ENCODE results near the gene OOSP4B.
"Not testable (repeated sequence)": the region's sequence is repeated elsewhere in the genome, so short reads cannot be mapped to it uniquely, and the experiment has no call there.

OOSP4B gene

GRCh38 chr11:60016881-60017280, at the start of gene OOSP4B:
Gene OOSP4B, plus strand, starts transcription at chr11:60017181.
- DNase-seq, result no peak

- DNase-seq, result no peak
These were observed 49.1 kb upstream of the OOSP4B start for GRCh38 chr11:59967677-59968394.

GRCh38 chr11:59968395-59968783, 48.6 kb upstream of the OOSP4B start:
- DNase-seq, result no peak

GRCh38 chr11:59973097-59973496, 43.9 kb upstream of the OOSP4B start:
- DNase-seq, result no peak

- DNase-seq, result no peak
These were observed 35.7 kb upstream of the OOSP4B start for GRCh38 chr11:59981106-59981770.

- DNase-seq, result not testable (repeated sequence)
These were observed 34.9 kb upstream of the OOSP4B start for GRCh38 chr11:59982037-59982436.

- DNase-seq, result no peak
These were observed 33.8 kb upstream of the OOSP4B start for GRCh38 chr11:59983212-59983611.

- no peak for DNase-seq
These were observed 32.6 kb upstream of the OOSP4B start for GRCh38 chr11:59984368-59984767.

- DNase-seq, result no peak
These were observed 26.6 kb upstream of the OOSP4B start for GRCh38 chr11:59990421-59990820.

- DNase-seq, result no peak
These were observed 24.6 kb upstream of the OOSP4B start for GRCh38 chr11:59992425-59992824.

GRCh38 chr11:59997800-59998199, 19.2 kb upstream of the OOSP4B start:
- DNase-seq, result no peak

GRCh38 chr11:59999691-60000090, 17.3 kb upstream of the OOSP4B start:
- no peak for DNase-seq

- no peak for DNase-seq
These were observed 13.3 kb upstream of the OOSP4B start for GRCh38 chr11:60003729-60004128.

- DNase-seq, result no peak
These were observed 11.6 kb upstream of the OOSP4B start for GRCh38 chr11:60005360-60005759.

- no peak for DNase-seq
These were observed 1.1 kb downstream of the OOSP4B start for GRCh38 chr11:60018058-60018457.

GRCh38 chr11:60020376-60020775, 3.4 kb downstream of the OOSP4B start:
- DNase-seq, result not testable (repeated sequence)

GRCh38 chr11:60029015-60029632, 12.1 kb downstream of the OOSP4B start:
- no peak for DNase-seq

- DNase-seq, result no peak
These were observed 23.1 kb downstream of the OOSP4B start, which contains the start of gene OOSP2 for GRCh38 chr11:60040109-60040508. Gene OOSP2, plus strand, starts transcription at chr11:60040409. Its CDS starts 51 bp downstream, at chr11:60040460.

- DNase-seq, result not testable (repeated sequence)
These were observed 33.4 kb downstream of the OOSP4B start for GRCh38 chr11:60050422-60050821.

- not testable (repeated sequence) for DNase-seq
These were observed 33.9 kb downstream of the OOSP4B start for GRCh38 chr11:60050839-60051238.

GRCh38 chr11:60056349-60056969, 39.5 kb downstream of the OOSP4B start, which contains the start of gene MS4A3:
Gene MS4A3, plus strand, starts transcription at chr11:60056665. Its CDS starts 4,496 bp downstream, at chr11:60061161.
- no peak for DNase-seq

- no peak for DNase-seq
These were observed 42.1 kb downstream of the OOSP4B start for GRCh38 chr11:60059052-60059451.

- DNase-seq, result no peak
These were observed 42.7 kb downstream of the OOSP4B start for GRCh38 chr11:60059521-60060240.

Measured in CD4-positive, alpha-beta T cell treated with Interferon alpha-2 for 1 hour (primary cell).